Umbilical cord (tissue), 2 donors: Measurements from ENCODE around the gene TAC3. TPM values are rescaled to one million over a fixed set of nuclear protein-coding genes. Genes with fewer than 3 reads are reported as not detected.
"Not testable (repeated sequence)": the region's sequence is repeated elsewhere in the genome, so short reads cannot be mapped to it uniquely, and the experiment has no call there.

Experiments used
- DNase-seq: peaks from one replicate; pipeline ENCODE4 v3.0.0-alpha.2; 2015; ENCODE audit warnings: low spot score
- total RNA-seq: library from RNA; depleted of rRNA; stranded (reverse); fragments of >200 nt; gene quantifications from one replicate; pipeline ENCODE4 v1.2.3, GENCODE V29; 2014; ENCODE audit warnings: low replicate concordance; ENCODE audit not compliant: insufficient read depth

TAC3 gene
- total RNA-seq, 1 donor from 2014 or later: 6.5 TPM

DNA sequence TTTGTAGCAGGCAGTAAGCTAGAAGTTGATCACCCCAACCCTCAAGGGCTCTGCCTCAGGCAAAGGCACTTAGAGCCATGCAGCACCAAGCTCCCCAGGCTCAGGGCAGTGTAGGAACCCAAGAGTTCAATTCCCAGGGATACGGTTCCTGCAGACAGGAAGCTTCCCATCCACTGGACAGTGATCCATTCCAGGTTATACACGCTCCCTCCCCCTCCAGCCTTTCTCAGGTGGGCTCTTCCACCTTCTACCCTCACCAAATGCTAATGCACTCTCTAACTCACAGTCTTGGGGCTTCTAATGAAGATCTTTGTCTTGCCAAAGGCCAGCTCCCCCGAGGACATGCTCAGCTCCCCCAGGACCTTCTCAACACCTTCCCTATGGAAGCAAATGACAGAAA lies 20.9 kb upstream of the TAC3 start:
- no peak for DNase-seq

DNA sequence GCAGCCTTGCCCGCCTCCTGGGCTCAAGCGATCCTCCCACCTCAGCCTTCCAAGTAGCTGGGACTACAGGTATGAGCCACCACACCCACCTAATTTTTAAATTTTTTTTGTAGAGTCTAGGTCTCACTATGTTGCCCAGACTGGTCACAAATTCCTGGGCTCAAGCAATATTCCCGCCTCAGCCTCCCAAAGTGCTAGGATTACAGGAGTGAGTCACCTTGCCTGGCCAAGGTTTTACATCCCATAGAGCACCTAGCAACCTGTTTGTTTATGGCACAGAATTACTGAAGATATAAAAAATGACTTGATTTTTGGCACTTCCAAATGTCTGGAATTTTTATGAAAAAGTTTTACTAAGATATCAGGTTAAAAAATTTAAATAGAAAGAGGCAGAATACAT lies 17.1 kb upstream of the TAC3 start:
- DNase-seq: no peak

DNA sequence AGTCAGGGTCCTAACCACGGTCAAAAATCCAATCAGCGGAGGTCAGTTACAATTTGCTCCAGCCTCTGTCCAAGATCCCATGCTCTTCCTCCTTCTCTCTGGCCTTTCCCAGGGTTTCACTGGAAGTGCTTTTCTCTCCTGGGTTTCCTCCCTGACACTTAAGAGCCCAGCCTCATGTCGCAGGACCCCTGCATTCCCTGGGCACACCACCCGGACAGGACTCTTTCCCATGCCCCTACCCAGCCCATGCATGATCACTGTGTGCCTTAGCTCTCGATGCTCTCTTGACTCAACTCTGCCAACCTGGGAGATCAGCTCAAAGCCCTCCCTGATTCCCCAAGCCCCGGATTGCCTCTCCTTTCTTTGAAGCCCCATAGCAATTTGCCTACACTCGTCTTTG lies 15.5 kb upstream of the TAC3 start:
- DNase-seq: no peak

DNA sequence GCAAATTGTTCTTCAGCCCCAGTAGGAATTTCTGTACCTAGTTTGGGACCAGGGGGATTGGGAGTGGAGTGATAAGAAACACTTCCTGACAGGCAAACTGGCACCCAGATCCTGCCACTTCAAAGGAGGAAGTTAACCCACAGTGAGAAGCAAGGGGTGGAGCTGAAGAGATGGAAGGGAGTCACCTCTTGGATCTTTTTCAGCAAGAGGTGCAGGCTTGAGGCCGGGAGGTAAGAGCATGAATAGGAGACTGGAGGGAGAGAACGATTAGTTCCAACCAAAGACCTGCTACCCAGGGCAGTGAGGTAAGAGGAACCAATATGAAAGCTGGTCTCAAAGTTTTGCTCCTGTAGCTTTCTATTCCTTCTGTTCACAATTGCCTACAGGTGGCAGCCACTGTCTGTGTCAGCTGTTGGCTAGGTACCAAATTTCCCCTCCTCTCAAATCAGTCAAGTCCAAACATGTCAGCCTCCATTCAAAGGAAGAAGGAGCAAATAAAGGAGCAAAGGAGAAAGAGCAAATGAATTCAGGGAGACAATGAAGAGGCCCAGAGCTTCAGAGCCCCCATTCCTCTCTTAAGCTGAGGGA lies 14.9 kb upstream of the TAC3 start:
- DNase-seq: peak; percentile 53

DNA sequence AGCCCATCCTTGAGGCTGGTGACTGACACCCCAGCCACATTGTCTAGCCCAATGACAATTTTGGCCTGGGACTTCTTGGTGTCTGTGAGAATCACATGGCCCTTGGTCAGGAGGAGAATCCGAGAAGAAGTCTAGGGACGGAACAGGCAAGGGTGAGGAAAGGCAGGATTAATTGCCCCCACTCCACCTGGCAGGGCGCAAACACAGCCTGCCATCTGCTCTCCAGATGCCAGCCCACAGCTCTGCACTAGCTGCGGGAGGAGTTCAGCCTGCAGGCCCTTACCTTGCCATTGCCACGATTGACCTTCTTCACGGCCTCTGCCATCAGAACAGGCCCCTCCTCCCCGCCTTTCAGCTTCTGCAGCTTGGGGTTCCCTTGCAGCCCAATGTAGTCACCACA lies 13.1 kb upstream of the TAC3 start:
- no peak for DNase-seq

DNA sequence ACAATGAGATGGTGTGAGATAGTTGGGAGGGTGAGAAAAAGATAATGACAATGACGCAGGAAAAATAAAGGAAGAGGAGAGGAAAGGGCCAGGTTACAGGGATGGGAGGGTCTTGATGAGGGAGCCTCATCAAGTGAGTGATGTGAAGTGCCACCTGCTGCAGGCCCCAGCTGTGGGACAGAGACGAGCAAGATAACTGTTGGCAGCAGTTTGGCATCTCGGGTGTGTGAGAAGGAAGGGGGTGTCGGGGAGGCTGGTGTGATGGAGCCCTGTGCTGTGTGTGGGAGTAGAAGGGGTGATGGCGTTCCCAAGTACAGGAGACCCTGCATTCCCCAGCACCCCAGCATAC lies 11.4 kb upstream of the TAC3 start:
- no peak for DNase-seq

DNA sequence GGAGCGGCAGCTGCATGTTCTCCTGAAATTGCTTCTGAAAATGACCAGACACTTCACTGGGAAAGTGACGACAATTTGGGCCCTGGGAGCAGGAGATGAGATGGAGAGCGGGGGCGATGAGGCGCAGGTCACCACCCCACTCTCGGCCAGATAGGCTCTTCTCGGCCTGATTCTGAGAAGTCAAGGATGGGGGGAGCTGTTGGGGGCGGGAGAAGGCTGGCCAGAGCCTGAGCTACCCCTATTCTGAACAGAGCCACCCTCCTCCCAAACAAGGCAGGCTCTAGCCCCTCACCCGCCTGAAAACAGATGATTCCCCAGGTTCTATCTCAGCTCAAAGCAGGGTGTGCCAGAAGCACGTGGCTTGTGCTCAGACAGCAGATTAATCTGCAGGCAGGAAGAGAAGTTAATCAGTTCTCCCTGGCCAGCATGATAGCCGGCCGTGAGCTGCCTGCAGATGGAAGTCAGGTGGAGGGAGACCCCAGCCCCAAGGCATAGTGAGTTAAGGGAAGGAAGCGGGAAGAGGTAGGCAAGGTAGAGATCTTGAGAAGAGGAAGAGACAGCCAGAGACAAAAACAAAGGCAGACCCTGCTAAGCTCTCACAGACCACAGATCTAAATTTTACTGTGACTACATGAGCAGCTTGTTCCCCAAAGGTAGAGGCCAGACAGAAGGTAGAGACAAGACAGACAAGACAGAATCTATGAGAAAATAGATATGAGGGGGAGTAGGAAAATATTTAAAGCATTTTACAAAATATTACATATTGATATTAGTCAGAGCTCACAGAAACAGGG lies 10.9 kb upstream of the TAC3 start:
- DNase-seq: peak; percentile 44

DNA sequence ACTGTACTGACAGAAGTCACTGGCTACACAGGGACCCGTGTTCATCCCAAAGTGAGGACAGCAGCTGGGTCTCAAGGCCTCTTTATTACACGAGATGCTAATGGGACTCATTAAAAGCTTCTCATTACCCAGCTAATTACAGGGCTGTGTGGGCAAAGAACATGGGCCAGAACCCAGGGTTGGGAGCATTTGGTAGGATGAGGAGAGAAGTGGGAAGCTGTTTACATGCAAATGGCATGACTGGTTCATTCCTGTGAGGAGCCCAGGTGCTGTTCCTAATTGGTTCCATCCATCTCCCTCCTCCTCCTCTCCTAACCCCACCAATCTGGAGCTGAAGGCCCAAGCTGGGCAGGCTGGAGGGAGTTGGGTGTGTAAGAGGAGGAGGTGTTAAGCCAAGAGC lies 8.9 kb upstream of the TAC3 start:
- DNase-seq: no peak

DNA sequence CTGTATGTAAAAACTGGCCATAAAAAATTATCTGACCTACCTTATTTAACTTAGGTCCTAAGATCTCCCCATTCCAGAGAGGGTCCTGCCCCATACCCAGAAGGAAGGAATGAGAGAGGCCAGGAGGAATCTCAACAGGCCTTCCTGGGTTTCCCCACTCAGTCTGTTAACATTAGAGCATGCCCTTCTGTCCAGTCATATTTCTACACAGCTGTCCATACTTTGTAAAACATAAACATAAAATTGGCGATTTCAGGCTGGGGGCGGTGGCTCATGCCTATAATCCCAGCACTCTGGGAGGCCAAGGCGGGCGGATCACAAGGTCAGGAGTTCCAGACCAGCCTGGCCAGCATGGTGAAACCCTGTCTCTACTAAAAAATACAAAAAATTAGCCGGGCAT lies 6.0 kb upstream of the TAC3 start:
- not testable (repeated sequence) for DNase-seq

DNA sequence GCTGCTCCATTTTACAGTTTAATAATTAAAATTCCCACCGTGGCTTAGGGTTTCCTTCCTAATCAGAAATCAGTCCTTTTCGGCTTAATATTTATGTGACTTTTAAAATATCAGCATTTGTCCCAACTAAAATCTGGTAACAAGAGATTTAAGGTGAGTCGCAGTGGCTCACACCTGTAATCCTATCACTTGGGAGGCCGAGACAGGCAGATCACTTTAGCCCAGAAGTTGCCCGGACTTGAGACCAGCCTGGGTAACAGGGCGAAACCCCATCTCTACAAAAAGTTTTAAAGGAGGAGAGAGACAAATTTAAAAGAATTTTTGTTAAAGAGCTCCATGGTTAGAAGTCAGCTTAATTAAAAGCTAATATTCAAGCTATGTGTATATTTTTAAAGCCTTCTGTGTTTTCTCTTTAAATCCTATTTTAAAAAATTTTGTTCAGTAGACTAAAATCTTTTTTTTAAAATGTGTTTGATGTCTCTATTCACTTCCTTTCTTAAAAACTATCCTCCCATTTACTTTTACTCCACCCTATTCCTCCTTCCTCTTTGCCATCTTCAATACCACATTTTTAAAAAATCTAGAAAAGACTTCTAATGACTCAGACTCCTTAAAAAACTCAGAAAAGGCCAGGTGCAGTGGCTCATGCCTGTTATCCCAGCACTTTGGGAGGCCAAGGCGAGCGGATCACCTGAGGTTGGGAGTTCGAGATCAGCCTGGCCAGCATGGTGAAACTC lies 3.8 kb upstream of the TAC3 start:
- DNase-seq: no peak

DNA sequence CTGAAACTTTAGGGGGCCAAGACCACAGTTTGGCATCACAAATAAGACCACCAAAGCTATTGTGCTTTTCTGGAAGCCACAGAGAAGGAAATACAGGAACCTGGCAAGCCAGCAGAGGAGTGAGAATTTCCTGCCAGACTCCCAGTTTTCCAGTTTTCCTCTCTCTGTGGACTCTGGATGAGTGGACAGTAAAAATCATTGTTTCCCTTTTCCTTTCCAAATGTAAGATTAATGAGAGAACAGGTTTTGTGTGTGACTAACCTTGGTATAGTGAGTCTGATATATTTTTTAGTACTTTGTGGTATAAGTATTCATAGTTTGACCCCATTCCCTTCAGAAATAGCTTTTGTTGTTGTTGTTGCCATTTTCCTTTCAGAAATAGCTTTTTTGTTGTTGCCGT lies 2.6 kb upstream of the TAC3 start:
- DNase-seq: no peak

DNA sequence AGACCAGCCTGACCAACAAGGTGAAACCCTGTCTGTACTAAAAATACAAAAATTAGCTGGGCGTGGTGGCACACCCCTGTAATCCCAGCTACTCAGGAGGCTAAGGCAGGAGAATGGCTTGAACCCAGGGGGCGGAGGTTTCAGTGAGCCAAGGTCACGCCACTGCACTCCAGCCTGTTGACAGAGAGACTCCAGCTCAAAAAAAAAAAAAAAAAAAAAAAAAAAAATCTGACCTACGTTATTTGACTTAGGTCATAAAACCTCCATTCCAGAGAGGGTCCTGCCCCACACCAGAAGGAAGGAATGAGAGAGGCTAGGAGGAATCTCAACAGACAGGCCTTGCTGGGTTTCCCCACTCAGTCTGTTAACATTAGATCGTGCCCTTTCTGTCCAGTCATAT lies 2.0 kb upstream of the TAC3 start:
- not testable (repeated sequence) for DNase-seq

DNA sequence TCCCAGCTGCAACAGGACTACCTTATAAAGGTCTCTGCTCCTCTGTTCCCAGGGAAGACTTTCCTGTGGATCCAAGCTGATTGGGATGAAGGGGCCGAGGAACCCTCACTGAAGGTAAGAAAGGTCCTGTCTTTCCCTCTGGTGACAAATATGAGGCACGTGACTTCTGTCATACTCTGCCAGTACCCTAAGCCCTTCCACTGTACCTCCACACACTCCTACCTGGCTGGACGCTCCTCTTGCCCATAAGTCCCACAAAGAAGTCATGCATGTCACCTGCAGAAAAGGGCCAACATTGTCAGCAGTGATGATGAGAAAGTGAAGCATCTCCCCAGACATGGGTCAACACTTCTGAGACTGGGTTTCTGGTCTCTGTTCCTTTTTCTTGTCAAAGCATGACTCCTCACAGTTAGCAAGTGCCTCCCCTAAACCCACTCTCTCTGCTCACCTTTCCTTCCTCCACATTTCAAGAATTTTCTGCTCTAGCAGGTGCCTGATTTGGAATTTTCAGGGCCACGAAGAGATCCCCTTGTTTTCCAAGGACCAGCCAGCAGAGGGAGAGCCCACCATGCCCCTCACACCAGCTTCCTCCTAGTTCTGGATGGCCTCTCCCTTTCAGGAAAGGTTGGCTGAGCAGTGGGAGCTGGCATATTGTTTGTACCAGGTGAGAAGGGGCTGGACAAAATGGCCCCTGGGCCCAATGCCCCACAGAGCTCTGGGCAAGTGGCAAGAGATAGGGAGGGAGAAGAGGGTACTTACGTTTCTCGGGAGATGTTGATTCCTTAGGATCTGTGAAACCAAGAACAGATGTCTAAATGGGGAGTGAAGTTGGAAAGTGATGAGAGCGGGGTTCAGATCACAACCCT lies 3.5 kb downstream of the TAC3 start:
- DNase-seq: no peak

DNA sequence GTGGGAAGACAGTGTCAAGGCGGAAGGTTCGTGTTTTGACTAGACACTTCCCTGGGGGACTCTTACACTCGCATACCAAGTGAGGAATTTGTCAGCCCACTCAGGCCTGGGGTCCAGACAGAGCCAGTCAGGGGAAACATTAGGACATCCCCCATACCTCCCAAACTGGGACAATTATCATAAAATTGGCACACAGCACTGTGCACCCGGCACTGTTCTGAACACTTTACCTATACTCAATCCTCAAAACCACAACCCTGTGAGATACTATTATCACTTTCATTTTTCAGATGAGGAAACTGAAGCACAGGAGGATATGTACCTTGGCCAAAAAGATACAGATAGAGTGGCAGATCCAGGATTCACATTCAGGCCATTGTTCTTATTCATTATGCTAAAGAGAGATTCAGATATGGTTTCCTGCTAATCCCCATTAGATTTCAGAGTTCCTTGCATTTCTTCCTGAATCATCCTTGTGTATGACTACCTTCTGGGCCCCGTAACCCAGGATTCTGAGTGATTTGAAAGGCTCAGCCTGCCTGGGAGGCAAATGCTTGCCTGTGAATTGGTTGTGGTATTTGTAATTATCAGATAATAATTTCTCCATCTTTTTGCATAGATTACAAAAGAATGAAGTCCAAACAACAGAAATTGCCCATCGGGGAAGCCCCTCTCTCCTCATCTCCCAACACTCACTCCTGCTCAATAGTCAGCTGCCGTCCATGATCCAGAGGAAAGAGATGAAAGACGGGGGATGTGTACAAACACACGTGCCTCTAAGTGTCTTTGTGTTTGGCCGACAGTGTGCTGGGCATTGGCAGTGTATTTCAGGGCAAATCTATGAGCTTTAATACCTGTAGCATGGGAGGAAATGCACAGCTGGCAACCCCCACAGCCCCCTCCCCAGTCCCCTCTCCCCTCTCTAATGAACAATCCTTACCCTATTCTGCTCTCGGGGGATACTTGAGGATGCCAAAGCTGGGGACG lies 4.6 kb downstream of the TAC3 start:
- no peak for DNase-seq

DNA sequence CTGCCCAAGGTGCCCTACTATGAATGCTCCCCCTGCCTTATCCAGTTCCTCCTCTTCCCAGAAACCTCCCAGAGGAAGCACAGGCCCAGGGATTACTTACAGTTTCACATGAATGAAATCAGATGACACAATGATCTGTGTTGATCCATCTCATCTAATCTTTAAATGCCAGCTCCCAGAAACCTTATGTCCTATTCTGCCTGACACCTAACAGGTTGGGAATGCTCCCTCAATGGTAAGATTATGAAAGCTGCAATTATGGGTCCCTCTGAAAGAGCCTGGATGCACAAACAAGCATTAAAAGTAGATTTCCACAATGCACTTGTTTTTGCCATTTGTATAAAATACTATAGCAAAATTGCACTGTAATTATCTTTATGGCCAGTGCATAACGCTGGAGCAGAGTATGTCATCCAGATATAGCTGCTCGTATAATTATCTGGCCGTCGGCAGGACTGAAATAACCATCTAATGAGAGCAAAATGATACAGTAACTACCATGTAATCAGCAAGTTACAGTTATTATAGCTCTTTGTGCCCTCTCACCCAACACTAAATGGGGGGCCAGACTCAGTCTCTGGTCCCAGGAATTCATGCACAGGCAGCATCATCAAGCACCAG lies 5.6 kb downstream of the TAC3 start:
- peak; percentile 42 for DNase-seq

DNA sequence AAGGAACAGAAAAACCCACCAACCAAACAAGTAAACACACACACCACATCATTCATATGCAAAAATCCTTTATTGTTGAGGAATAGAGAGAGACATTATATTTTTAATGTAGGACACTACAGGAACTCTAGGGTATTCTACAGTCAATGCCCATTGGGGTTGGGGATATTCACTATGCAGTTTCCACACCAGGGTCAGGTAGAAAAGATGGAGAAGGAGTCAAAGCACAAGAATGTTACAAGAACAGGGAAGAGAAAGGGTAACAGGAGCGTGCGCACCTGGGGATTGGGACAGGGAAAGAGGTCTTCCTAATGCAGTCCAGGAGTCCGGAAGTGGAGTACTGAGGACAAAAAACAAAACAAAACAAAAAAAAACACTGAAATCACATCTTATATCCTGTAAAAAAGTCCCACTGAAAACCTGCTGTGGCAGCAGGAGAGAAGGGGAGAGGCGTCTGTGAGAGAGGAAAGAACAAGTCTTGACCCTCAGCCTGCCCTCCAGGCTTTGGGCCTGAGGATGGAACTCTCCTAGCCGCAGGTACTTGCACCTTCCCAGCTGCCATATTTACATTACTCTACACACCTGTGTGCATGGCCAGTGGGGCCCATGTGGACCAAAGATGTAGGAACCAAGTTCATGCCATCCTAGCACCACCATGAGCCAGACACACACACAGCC lies 6.2 kb downstream of the TAC3 start:
- DNase-seq: no peak

DNA sequence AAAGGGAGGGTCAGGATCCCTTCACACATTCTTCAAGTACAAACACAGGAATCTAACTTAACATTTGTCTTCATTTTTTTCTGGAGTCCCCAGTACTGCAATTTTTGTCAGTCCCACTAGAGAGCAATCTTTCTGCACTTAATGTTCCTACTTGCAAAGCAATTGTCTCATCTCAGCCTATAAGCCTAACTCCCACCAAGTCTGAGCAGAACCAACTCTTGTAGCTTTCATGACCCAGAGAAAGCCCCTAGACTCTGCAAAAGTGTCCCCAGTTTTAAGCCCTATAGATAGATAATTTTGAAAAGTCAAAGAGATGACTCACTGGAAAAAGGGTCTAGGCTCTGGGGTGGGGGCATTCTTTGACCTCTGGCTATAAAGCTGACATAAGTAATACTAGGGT lies 8.2 kb downstream of the TAC3 start:
- peak; percentile 84 for DNase-seq

DNA sequence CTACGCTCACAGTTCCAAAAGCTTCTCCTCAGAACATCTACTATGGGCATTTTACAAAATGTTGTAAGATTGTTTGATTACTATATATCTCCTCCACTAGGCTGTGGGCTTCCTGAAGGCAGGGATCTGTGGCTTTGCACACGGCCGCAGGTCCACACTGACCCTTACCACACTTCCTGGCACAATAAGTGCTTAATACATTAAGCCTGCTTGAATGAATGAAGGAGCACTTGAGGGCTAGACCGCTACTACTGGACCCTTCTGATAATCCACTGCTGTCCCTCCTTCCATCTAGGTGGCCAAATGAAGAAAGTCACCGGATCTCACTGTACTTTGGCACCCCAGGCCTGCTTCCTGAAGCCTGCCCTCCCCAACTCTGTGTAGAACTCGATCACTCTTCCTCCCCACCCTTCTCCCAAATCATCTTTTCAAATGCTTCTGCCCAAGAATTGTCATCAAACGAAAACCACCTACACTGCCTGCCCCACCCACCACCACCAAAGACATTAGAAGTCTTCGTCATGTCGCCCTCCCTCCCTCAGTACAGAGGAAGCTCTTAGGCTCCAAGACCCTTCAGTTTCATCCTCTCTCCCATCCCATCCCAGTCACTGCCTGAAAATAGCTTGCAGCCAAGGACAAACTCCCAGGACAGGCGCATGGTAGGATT lies 9.4 kb downstream of the TAC3 start:
- DNase-seq: no peak
